ENCODE measurements around the gene GSDME.

GRCh38 chr7:24762771-24763170, 5.5 kb upstream of the GSDME start:
- TF ChIP-seq TAF1 (conservative IDR thresholded peaks at IDR 0.05) (no peak), CTCF (IDR thresholded peaks at IDR 0.05; ENCODE audit: low read depth, low read length, missing input control) (no peak), REST (IDR thresholded peaks at IDR 0.05) (no peak), RAD21 (IDR thresholded peaks at IDR 0.05) (no peak)

Measured in liver (tissue), 3 donors.